ENCODE data around the gene PIEZO1. TPM values are rescaled to one million over a fixed set of nuclear protein-coding genes. Genes with fewer than 3 reads are reported as not detected.
A peak's percentile ranks its signal among the peaks of the same experiment; 100 is the strongest.

PIEZO1 gene
- total and polyA plus RNA-seq, 2 donors (not counting 3 experiments of a cell fraction or from before 2014, with no cell fraction given): 298 to 322 TPM

GRCh38 chr16:88770461-88771293 lies 14.3 kb downstream of the PIEZO1 start:
- dilution Hi-C loops (cut with MboI; ENCODE audit: extremely low pct_ligation_motif_present, low sequenced_read_pairs) (no loop called here), intact Hi-C loops (cut with micrococcal nuclease) (no loop called here)
- no peak overlapping the region for H3K4me3 ChIP-seq (replicated peaks in 1 of 3; ENCODE audit: insufficient read depth in 1 of 3, low read depth in 1 of 3, low read length in 3 of 3)
- H3K9me1 ChIP-seq (replicated peaks; ENCODE audit: control insufficient read depth, extremely low read depth, insufficient read depth, low read length): no peaks in the 10 kb centered on the region
- peaks cover 45% of the 10 kb centered on the region for H3K4me1 ChIP-seq (ENCODE audit: control insufficient read depth, extremely low read depth, insufficient read depth, low read length)
- peak overlapping the region; percentile 16 for H3K27ac ChIP-seq (ENCODE audit: insufficient read depth, low read depth, low read length)
- no peak overlapping the region for H3K9ac ChIP-seq (replicated peaks; ENCODE audit: extremely low read depth, insufficient read depth, low read length)
- H2AFZ ChIP-seq (ENCODE audit: low read depth, low read length): no peak overlapping the region
- BruUV-seq (replicated peaks): no TSS peak
- H4K20me1 ChIP-seq (replicated peaks; ENCODE audit: control insufficient read depth, extremely low read depth, insufficient read depth, low read length): no peaks in the 10 kb centered on the region
- no peak overlapping the region for H3K4me2 ChIP-seq (ENCODE audit: insufficient read depth, low read length)
- CTCF ChIA-PET: interaction anchor here (1.5 to 6.4 kb wide), 2 partner anchors 13 to 34 kb away, joined by 7 to 35 read pairs; partner anchors contain the start of gene PIEZO1
- peaks cover 0 to 1% of the 10 kb centered on the region in 2 experiments for H3K36me3 ChIP-seq (ENCODE audit: control insufficient read depth in 2 of 2, extremely low read depth in 1 of 2, insufficient read depth in 2 of 2, low read length in 2 of 2)
- H3K27me3 ChIP-seq (ENCODE audit: control insufficient read depth in 2 of 2, insufficient read depth in 2 of 2, low read length in 2 of 2): no peaks in the 10 kb centered on the region
- H3K79me2 ChIP-seq (ENCODE audit: control insufficient read depth, insufficient read depth, low read length): peaks cover 97% of the 10 kb centered on the region
- DNase-seq (ENCODE audit: low read depth, low spot score) (peak; percentile 64), FAIRE-seq (peak; percentile 21)
- POLR2A ChIA-PET: no interaction called here
- H3K9me3 ChIP-seq (replicated peaks; ENCODE audit: control insufficient read depth, insufficient read depth, low read length): no peaks in the 10 kb centered on the region
- TF ChIP-seq EZH2 (IDR thresholded peaks at IDR 0.05; ENCODE audit: borderline replicate concordance, low read depth, low read length, severe bottlenecking) (no peak), JUN (IDR thresholded peaks at IDR 0.05; ENCODE audit: borderline replicate concordance, insufficient read depth, insufficient read length, low read depth) (no peak), GATA2 (IDR thresholded peaks at IDR 0.05; ENCODE audit: insufficient read depth, insufficient read length, low read depth, low read length) (peak; percentile 43), FOS (IDR thresholded peaks at IDR 0.05; ENCODE audit: borderline replicate concordance, insufficient read depth, low read length) (no peak), POLR2AphosphoS5 (IDR thresholded peaks at IDR 0.05; ENCODE audit: insufficient read depth, low read depth, low read length) (peak; percentile 14)
